Stimulated activated CD4-positive, alpha-beta T cell treated with anti-CD3 and anti-CD28 coated beads, Interleukin-12 subunit alpha, Interleukin-12 subunit beta, amount 100 ng/mL, for 4 hours (primary cell): ENCODE data around the gene ASB14.

Experiments used
- DNase-seq: peaks from one replicate; pipeline ENCODE4 v3.0.0-alpha.2; 2020

The ASB14 gene

DNA sequence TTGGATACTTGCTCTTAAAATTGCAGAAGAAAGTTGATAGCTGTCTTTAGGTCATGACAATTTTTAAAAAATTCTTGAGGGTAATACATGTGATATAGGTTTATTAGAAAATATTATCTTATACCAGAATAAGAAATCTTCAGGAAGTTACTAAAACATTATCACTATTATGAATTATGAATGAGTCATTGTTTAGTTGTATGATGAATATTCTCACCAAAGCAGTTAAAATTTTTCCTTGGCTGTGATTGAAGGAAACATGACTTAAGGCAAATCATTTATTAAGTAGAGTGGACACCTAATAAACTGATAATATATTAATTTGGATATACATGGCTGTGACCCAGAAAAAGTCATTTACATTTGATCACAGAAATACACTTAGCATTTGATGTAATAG lies 34.8 kb downstream of the ASB14 start:
- no peak for DNase-seq

DNA sequence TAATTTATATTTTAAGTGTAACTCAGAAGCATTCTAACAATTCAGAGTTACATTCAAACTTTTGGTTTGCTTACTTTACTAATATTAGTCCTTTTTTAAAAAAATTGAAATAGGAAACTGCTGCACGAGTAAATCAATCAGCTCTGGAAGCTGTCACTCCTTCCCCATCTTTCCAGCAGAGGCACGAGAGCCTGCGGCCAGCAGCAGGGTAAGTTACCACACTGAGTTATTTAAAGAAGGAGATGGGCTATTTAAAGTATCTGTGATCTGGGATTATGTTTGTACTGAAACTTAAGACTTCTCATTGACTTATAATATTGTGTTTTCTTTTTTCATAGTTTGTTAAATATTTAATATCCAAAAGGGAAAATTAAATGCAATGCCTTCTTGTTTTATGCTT lies 35.6 kb downstream of the ASB14 start:
- DNase-seq, result no peak

DNA sequence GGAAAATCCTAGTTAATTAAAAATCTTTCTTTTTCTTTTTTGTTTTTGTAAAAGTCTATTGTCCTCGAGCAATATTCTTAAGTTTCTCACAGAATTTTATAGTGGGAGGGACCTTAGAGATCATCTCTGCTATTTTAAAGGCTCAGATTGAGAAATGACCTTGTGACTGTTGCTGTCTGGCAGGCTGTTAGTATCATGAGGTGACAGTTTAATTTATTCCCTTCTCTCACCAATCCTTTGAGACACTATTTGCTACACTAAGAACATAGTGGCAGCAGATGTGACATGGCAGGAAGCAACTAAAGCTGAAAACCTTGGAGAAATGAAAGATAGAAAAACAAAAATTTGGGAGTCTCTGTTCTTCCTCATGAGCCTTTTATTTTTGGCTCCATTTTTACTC lies 40.1 kb downstream of the ASB14 start:
- DNase-seq, result no peak

DNA sequence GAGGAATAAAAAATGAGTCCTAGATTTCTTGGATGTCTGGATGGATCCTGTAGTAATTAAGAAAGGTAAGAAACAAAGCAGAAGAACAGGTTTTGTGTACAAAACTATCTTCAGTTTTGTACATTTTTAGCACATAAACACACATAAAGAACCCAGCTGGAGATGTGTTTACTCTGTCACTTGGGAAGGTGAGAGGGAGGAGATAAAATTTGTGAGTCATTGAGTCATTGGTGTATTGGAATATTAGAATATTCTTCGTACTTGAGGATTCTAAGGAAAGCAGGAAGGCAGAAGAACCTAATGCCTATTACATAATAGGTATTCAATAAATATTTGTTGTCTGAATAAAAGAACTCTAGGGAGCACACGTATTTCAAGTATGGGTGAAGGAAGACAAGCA lies 47.5 kb downstream of the ASB14 start:
- DNase-seq, result no peak

DNA sequence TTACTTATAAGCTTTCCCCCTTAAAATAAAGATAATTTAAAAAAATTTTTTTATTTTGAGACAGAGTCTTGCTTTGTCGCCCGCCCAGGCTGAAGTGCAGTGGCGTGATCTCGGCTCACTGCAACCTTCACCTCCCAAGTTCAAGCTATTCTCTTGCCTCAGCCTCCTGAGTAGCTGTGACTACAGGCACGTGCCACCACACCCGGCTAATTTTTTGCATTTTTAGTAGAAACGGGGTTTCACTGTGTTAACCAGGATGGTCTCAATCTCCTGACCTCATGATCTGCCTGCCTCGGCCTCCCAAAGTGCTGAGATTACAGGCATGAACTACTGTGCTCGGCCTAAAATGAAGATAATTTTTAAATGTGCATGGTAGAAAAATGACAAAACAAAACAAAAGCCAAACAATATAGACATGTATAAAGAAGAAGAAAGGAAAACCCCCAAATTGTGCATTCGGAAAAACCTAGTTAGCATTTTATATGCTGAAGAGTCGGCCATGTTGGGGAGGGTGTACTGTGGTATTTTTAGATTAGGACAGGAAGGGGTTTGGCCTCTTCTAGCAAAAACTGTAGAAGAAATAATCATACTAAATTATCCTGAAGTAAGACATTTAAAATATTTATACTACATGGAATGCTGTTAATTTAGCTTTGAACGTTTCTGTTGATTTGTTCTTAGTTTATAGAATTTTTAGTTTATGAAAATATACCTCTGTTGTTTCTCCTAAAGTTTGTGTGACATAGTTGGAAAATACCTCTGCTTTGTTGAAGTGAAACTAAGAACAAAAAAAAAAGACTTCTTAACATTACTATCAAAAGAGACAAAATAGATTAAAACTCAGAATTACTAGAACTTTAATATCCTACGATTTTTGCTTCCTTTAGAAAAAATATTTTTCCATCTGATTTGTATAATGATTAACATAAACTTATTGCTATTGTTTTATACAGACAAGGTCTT lies 57.6 kb downstream of the ASB14 start:
- no peak for DNase-seq

DNA sequence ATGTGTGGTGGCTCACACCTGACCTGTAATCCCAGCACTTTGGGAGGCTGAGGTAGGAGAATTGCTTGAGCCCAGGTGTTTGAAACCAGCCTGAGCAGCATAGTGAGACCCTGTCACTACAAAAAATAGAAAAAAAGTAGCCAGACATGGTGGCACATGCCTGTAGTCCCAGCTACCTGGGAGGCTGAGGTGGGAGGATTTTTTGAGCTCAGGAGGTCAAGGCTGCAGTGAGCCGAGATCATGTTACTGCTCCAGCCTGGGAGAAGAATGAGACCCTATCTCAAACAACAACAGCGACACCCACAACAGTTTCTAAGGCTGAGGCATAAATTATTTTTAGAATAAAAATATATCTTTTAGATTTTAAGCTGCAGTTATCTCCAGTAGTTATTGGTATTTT lies 58.7 kb downstream of the ASB14 start:
- no peak for DNase-seq

DNA sequence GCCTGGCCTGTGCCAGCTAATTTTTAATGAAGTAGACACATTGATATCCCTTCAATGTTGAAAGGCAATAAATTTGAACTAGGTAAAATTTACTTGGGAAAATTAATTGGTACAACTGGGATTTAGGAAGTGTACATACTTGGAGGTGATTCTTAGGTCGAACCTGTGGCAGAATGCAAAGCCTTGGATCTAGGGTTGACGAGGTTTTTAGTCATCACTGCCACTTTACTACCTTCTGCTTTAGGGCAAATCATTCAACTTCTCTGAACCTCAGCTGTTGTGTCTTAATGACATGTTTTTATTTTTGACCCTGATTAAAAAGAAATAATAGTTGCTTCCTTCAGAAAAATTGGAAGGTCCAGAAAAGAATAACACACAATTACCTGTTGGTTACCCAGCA lies 62.5 kb downstream of the ASB14 start:
- no peak for DNase-seq

DNA sequence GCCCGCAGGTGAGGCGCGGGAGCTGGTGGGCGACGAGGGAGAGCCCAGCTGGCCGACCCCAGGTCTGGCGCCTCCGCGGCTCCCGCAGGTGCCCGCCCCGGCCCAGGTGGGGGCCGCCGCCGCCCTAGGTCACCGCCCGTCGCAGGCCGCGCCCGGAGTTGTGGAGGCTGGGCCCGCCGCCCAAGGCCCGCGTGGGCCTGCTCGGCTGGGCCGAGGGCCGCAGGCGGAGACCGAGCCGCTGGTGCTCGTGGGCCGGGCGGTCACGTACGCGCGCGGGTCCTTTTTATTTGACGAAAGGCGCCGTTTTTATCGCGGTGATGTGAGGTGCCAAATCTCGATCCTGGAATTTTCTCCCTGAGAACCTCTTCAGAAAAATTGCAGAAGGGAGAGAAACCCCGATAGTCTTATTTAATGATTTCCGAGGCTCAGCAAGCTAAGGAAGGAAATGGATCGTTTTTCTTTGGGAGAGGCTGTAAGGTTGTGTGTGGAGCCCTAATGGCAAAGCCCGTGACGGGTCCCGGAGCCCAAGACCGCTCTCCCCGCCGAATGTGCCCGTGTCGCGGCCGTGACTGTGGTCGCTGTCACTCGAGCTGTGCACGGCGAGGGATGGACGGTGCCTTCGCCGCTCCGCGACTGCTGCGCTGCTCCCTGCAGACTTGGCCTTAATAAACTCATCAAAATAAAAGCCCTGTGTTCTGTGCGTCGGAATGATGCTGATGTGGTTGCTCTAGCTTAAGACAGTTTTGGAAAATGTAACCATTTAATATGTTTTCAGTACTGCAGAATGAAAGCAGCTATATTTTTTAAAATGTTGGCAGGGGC lies 64.3 kb downstream of the ASB14 start:
- peak; percentile 21 for DNase-seq

DNA sequence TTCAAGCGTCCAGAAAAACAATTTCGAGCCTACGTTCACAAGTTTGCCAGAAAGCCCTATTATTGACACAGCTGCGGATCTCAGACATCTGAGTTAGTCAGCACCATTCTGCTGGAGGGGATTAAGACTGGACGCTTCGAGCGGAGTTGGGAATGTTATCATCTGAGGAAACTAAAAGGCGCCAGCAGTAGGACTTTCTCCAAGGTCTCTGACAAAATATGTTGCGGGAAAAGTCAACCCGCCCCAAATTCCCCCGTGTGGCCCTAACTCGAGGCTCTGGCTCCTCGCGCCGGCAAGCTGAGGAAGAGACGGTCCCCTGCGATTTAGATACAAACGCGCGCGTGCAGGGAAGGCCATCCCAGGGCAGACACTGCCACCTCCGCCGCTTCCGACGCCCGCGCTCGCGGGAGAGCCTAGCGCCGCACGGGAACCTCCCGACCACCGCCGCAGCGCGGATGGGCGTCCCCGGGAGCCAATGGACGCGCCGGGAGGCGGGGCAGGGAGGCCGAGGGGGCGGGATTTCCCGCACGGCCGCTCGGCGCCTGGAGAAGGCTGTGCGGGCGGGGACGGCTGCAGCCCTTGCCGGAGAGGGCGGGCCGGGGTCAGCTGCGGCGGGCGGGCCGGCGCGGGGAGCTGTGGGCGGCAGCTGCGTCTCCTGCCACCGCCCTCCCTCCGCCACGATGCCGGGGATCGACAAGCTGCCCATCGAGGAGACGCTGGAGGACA lies 65.1 kb downstream of the ASB14 start, which contains the start of gene APPL1:
Gene APPL1 (plus strand): TSS at position 526 of the 726 bp plus-strand sequence. CDS start 155 bp downstream, at position 681.
- peak; percentile 89 for DNase-seq

DNA sequence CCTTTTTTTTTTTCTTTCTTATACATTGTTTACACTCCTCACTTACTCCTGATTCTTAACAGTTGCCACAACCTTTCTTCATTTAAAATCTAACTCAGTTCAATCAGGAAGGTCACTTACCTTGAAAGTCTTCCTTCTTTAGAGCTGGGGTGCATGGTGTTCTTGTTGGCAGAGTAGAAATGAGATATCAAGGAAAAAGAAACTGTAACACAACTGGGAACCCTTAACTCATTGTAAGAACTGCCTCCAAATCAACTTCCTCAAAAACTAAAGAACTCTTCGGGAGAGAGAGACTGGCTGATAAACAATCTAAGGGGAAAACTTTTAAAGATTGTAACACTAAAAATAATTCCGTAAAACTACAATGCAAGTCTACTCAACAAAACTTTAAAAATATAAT lies 66.3 kb downstream of the ASB14 start:
- DNase-seq, result no peak

DNA sequence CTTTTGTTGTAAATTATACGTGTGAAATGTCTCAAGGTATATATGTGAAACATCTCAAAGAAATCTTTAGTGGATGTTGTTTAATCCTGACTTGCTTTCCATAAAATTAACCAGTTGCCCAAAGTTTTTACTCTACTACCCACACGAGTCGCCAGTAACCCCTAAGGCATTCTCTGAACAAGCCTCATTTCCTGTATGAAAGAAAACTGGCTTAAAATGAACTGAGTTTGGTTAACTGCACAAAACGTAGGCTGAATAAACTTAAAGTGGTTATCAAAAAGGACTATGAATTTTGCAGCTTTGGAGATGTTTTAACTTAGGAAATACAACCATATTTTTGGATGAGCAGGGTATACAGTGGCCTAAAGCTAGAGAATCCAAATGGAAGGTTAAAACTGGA lies 67.6 kb downstream of the ASB14 start:
- DNase-seq, result no peak

DNA sequence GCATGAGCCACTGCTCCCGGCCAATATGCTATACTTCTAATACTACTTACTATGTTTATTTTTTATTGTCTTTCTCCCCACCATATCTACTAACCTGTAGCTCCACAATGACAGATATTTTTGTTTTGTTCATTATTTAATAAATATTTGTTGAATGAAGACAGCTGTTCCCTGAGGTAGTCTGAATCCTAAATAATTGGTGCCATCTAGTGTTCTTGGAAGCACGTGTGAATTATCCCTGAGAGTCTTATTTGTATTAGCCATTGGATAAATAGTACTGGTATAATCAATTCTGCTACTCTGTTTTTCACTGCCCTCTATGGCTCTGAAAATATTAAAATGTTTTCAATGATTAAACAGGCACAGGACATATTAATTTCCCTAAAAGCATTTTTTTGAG lies 70.6 kb downstream of the ASB14 start:
- no peak for DNase-seq
